HG03558 (cell line): ENCODE data around the gene SEMA4D.

Experiments
- ATAC-seq: cut with Tn5 transposase; IDR thresholded peaks from one replicate; pipeline ENCODE4 v1.9.1; 2021; ENCODE audit warnings: moderate number of reproducible peaks; ENCODE audit not compliant: unreplicated experiment; ENCODE audit errors: extremely low read depth

Gene SEMA4D

GRCh38 chr9:89395931-89396710 lies 101.8 kb downstream of the SEMA4D start:
- ATAC-seq, result no peak

GRCh38 chr9:89394412-89394811 lies 103.5 kb downstream of the SEMA4D start:
- ATAC-seq, result no peak

- ATAC-seq, result no peak
These were observed 106.3 kb downstream of the SEMA4D start for GRCh38 chr9:89391585-89391984.

- no peak for ATAC-seq
These were observed 107.3 kb downstream of the SEMA4D start for GRCh38 chr9:89390578-89391116.

GRCh38 chr9:89390068-89390555 lies 107.8 kb downstream of the SEMA4D start:
- no peak for ATAC-seq

GRCh38 chr9:89388868-89389177 lies 109.1 kb downstream of the SEMA4D start:
- ATAC-seq, result no peak

- ATAC-seq, result no peak
These were observed 109.6 kb downstream of the SEMA4D start for GRCh38 chr9:89388084-89388867.

- ATAC-seq, result no peak
These were observed 110.6 kb downstream of the SEMA4D start for GRCh38 chr9:89387197-89387849.

GRCh38 chr9:89386797-89387196 lies 111.1 kb downstream of the SEMA4D start:
- ATAC-seq, result no peak

- ATAC-seq, result no peak
These were observed 111.7 kb downstream of the SEMA4D start for GRCh38 chr9:89386206-89386605.

GRCh38 chr9:89384783-89385182 lies 113.1 kb downstream of the SEMA4D start:
- no peak for ATAC-seq

GRCh38 chr9:89383721-89384300 lies 114.1 kb downstream of the SEMA4D start:
- no peak for ATAC-seq

- no peak for ATAC-seq
These were observed 114.7 kb downstream of the SEMA4D start for GRCh38 chr9:89383030-89383720.

GRCh38 chr9:89382026-89382986 lies 115.6 kb downstream of the SEMA4D start:
- no peak for ATAC-seq

GRCh38 chr9:89381308-89381609 lies 116.7 kb downstream of the SEMA4D start:
- ATAC-seq, result no peak

GRCh38 chr9:89380437-89381307 lies 117.2 kb downstream of the SEMA4D start:
- ATAC-seq, result no peak

GRCh38 chr9:89379508-89380115 lies 118.3 kb downstream of the SEMA4D start:
- ATAC-seq, result no peak

GRCh38 chr9:89379031-89379430 lies 118.9 kb downstream of the SEMA4D start:
- ATAC-seq, result no peak
